ENCODE measurements around the gene RNF220.

The RNF220 gene

DNA sequence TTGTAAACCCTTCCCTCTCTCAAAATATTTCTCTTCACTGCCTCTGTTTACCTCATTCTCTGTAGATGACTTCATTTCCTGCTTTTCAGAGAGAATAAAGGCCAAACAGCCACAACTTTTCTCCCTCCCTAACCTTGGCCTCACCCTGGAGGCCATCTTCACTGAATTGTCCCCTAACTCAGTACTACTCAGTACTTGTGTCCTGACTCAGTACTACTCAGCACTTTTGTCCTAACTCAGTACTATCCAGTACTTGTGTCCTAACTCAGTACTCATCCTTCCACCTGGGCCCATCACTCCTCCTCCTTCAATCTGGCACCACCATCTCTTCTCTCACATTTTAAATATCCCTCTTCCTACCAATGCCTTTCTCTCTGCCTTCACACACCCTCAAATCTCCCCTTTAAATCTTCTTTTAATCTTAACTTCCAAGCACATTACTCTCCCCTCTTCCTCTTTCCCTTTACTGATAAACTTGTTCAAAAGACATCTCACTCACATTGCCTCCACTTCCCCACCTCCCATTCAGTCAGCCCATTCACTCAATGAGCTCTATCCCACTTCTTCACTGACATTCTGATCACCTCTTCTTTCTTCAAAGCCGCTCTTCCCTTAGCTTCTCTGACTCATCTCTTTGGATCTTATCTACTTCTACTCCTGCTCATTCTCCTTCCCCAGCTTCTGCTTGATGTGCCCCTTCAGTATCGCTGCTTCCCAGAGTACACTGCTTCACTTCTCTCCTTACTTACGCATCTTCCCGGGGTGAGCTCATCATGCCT lies 121.4 kb downstream of the RNF220 start:
- H3K9me3 Mint-ChIP-seq, result no peaks in the 10 kb centered on the region
- H3K27ac Mint-ChIP-seq, result no peak overlapping the region
- H3K27me3 Mint-ChIP-seq (ENCODE audit: low read depth), result peaks cover 4% of the 10 kb centered on the region
- no peaks in the 10 kb centered on the region for H3K36me3 Mint-ChIP-seq (ENCODE audit: low read depth)
- no peak overlapping the region for H3K4me3 Mint-ChIP-seq
- H3K4me1 Mint-ChIP-seq (ENCODE audit: low read depth), result no peaks in the 10 kb centered on the region

DNA sequence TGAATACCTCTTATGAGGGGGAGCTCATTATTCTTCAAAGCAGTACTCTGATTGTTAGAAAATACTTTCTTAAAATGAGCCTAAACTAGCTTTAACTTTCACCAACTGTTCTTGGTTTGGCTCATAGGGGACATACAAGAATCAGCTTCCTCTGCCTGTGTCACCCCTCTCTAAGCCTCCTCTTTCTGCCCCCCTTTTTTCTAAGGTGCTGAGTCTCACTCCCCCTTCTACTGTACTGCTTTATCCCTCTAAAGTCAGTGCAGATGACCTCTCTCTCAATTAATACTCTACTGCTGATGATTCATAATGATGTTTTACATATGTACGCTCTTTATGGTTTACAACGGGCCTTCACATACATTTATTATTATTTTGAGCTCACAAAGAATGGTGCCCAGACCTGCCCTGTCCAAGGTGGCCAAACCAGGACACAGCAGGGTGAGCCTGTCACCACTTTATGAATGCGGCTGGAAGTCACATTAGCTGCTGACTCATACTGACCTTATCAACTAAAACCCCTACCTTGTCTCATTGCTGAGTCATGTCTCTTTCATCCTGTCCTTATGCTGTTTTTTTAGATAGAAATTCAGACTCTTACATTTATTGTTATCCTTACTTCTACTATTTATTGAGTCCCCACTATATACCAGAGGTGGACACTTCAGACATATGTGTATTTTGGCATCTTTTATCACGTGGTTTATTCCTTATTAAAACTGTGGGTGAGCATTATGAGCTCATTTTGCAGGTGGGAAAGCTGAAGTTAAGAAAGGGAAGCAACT lies 126.9 kb downstream of the RNF220 start:
- Mint-ChIP-seq H3K4me1 (ENCODE audit: low read depth) (no peaks in the 10 kb centered on the region), H3K27me3 (ENCODE audit: low read depth) (peaks cover 11% of the 10 kb centered on the region), H3K4me3 (no peak overlapping the region), H3K27ac (no peak overlapping the region), H3K9me3 (no peaks in the 10 kb centered on the region), H3K36me3 (ENCODE audit: low read depth) (no peaks in the 10 kb centered on the region)

DNA sequence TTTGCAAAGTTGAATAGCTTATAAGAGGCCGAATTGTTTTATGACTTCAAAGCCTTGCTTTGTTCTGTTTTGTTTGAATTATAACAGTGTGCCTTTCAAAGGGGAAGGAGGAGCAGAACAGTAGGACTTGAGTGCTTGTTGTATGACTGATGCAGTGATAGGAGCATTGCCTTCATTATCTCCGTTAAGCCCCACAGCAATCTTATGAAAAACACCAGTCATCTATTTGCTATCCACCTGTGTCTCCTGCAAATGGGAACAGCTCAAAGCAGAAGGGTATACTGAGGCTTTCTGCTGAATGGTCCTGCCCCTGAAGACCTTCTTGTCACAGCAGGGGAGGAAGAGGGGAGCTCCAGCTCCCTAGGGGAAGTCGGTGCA lies 127.5 kb downstream of the RNF220 start:
- H3K4me1 Mint-ChIP-seq (ENCODE audit: low read depth), result no peaks in the 10 kb centered on the region
- no peaks in the 10 kb centered on the region for H3K9me3 Mint-ChIP-seq
- no peaks in the 10 kb centered on the region for H3K36me3 Mint-ChIP-seq (ENCODE audit: low read depth)
- peaks cover 11% of the 10 kb centered on the region for H3K27me3 Mint-ChIP-seq (ENCODE audit: low read depth)
- H3K4me3 Mint-ChIP-seq, result no peak overlapping the region
- H3K27ac Mint-ChIP-seq, result no peak overlapping the region

DNA sequence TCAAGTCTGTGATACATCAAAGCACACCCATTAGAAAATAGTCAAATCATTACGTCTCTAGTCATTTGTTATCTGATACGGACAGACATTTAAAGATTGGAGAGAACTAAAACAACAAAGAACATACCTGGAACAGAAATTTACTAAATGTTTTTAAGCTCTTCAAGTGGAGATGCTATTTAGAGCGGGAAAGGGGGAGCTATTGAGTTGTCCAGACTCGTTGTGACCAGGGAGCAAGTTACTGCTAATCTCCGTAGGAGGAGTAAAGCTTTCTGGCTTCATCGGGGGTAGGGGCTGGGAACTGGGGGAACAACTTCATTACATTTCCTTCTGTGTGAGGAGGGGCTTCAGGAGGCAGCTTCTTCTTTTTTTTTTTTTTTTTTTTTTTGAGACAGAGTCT lies 129.7 kb downstream of the RNF220 start:
- no peaks in the 10 kb centered on the region for H3K4me1 Mint-ChIP-seq (ENCODE audit: low read depth)
- peaks cover 15% of the 10 kb centered on the region for H3K27me3 Mint-ChIP-seq (ENCODE audit: low read depth)
- no peak overlapping the region for H3K27ac Mint-ChIP-seq
- H3K9me3 Mint-ChIP-seq, result no peaks in the 10 kb centered on the region
- H3K36me3 Mint-ChIP-seq (ENCODE audit: low read depth), result no peaks in the 10 kb centered on the region
- H3K4me3 Mint-ChIP-seq, result no peak overlapping the region

DNA sequence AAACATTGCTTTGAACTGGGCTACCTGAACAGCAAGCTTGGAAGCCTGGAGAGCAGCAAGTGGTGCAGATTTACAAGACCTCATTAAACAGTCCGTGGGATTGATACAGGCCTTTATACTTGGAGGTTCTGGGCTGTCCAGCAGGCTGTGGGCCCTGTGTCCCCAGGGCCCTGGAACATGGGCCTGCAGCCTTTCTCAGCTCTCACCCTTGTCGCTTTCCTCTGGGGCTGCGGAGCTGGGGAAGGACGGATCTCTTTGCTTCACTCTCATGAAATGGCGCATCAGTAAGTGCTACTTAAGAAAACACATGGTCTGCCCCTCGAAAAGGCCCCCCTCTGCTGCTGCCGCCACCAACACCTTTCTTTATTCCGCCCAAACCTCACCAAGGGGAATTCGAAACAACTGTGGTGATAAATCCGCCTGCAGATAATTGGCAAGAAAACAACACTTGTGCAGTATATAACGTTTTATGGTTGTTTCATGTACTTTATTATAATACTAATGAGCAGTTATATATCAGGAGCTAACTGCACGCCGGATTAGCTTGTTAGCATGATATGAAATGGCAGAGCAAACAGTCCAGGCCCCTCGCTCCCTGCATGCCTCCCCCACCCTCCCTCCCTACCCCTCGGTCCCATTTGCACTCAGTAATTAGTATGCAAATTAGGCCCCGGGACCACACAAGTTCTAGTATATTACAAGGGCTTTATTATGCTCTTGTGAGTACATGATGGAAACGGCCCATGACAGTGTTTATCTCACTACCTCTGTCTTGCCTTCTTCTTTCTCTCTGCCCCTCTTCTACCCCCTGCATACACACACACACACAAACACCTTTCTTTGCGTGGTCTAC lies 131.5 kb downstream of the RNF220 start:
- Mint-ChIP-seq H3K9me3 (no peaks in the 10 kb centered on the region), H3K4me1 (ENCODE audit: low read depth) (no peaks in the 10 kb centered on the region), H3K27me3 (ENCODE audit: low read depth) (peaks cover 20% of the 10 kb centered on the region), H3K4me3 (no peak overlapping the region), H3K27ac (no peak overlapping the region), H3K36me3 (ENCODE audit: low read depth) (no peaks in the 10 kb centered on the region)

DNA sequence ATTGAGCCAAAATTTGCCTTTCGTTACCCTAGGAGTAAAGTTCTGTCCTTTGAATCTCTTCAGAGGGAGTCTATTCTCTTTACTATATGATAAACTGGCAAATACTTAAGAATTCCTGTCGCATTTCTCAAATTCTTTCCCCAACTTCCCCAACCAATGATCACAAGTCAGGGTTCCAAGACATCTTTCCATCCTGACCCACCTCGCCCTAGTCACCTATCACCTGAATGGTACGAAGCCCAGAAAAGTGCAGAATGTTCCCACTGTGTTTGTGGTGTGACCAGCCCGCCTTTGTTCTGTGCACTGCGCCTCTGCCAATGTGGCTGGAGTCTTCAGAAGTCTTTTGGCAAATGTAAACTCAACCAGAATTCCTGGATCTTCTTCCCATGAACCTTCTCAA lies 132.5 kb downstream of the RNF220 start:
- no peaks in the 10 kb centered on the region for H3K4me1 Mint-ChIP-seq (ENCODE audit: low read depth)
- no peak overlapping the region for H3K27ac Mint-ChIP-seq
- H3K27me3 Mint-ChIP-seq (ENCODE audit: low read depth), result peaks cover 13% of the 10 kb centered on the region
- no peak overlapping the region for H3K4me3 Mint-ChIP-seq
- no peaks in the 10 kb centered on the region for H3K36me3 Mint-ChIP-seq (ENCODE audit: low read depth)
- no peaks in the 10 kb centered on the region for H3K9me3 Mint-ChIP-seq

DNA sequence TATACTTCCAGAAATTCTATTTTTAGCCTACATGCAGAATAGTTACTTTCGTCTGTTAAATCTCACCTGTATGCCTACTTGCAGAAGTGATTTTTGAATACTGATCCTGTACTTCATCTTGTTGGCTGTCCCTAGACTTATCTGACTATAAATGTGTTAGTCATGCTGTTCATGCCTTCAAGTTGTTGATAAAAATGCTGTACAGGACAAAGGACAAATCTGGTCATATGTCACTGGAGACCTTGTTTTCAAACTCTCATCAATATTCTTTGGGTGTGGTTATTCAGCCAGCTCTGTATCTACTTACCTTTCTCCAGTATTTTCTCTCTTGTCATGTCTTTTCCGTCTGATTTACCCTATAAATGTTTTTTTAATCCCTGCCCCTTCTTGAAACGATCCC lies 132.9 kb downstream of the RNF220 start:
- Mint-ChIP-seq H3K9me3 (no peaks in the 10 kb centered on the region), H3K4me1 (ENCODE audit: low read depth) (no peaks in the 10 kb centered on the region), H3K27me3 (ENCODE audit: low read depth) (peaks cover 13% of the 10 kb centered on the region), H3K36me3 (ENCODE audit: low read depth) (no peaks in the 10 kb centered on the region), H3K4me3 (no peak overlapping the region), H3K27ac (no peak overlapping the region)

DNA sequence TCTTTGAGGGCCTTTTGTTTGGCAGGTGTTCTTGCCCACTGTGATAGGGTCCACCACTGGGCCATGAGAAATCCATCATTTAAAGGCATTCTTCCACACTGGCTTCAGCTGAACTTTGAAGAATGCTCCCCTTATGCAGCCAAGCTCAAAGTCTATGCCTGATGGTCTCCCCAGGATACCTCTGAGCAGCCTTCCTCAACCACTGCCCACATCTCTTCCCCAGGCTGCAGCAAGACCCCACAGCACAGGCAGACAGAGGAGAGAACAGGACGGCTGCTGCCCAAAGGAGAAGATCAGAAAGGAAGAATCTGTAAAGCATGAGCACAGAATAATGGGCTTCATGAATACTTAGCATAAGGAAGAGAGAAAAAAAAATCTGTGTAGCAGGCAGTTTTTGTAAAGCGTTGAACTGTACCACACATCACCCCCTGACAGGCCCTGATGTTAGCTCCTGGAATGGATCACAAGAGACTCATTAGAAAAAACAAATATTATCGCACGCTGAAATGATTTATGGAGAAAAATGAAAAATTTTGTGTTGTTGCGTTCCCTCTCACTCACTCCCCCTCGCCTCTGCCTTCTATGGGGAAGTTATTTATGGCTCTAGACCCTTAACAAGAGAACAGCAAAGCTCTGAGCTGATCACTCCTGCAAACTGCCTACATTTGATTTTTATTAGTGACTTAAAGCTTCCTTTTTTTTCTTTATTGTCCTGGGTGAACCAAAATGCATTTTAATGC lies 135.1 kb downstream of the RNF220 start:
- H3K36me3 Mint-ChIP-seq (ENCODE audit: low read depth), result no peaks in the 10 kb centered on the region
- H3K4me3 Mint-ChIP-seq, result no peak overlapping the region
- H3K9me3 Mint-ChIP-seq, result no peaks in the 10 kb centered on the region
- peaks cover 20% of the 10 kb centered on the region for H3K27me3 Mint-ChIP-seq (ENCODE audit: low read depth)
- no peak overlapping the region for H3K27ac Mint-ChIP-seq
- H3K4me1 Mint-ChIP-seq (ENCODE audit: low read depth), result no peaks in the 10 kb centered on the region

DNA sequence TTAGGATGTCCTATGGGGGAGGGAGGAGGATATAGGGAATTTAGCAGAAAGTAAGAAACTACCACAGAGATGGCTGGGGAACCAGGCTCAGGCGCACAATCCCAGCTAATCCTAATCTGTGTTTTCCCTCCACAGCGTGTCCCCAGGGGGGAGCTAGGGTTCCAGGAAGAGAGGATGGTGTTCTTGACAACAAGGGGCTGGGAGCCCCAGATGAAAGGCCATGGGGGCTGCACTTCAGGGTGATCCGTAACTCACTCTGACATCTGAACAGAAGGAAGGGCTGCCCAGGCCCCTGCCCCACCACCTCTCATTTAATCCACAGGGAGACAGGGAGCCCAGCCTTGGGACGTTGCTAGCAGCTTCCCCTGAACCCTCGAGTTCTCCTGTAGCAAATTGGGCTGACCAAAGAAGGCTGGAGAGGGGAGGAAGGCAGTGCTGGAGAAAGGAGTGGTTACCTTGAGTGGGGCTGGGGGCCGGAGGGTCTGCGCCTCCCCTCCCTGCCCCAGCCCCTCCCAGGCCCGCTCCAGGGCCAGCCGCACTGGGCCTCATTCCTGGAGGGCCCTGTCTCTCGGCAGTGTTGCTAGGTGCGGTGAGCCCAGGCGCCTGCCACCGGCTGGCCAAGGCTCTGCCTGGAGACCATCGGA lies 137.5 kb downstream of the RNF220 start:
- Mint-ChIP-seq H3K36me3 (ENCODE audit: low read depth) (no peaks in the 10 kb centered on the region), H3K27me3 (ENCODE audit: low read depth) (peaks cover 28% of the 10 kb centered on the region), H3K9me3 (no peaks in the 10 kb centered on the region), H3K4me1 (ENCODE audit: low read depth) (no peaks in the 10 kb centered on the region), H3K4me3 (no peak overlapping the region), H3K27ac (no peak overlapping the region)

DNA sequence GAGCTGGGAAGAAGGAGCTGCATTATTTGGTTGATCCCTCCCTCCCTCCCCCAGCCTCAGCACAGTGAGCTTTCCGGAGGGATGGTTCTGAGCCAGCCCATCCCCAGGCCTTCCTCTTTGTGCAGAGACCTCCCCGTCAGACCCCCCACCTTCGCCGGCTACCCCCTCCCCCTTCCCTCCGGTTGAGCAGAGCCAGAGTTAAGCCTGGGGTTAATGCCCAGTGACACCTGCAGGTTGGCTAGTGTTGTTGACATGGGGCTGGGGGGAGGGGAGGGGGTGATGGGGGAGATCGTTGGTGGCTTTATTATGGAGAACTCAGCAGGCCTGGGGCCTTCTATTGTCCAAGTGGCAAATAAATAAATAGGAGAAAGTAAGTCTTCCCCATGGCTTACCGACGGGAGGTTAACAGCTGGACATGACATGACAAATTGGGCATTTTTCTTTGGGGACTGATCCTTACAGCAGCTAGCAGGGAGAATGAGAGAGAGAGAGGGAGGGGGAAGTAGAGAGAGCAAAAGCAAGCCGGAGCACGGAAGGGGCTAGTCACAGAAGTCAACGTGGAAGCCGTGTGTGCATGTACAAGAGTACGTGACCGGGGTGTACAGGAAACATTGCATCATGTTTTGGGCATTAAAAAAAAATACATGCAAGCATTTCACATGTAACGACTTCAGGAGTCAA lies 138.1 kb downstream of the RNF220 start:
- H3K27ac Mint-ChIP-seq, result no peak overlapping the region
- no peaks in the 10 kb centered on the region for H3K4me1 Mint-ChIP-seq (ENCODE audit: low read depth)
- no peaks in the 10 kb centered on the region for H3K9me3 Mint-ChIP-seq
- no peak overlapping the region for H3K4me3 Mint-ChIP-seq
- H3K36me3 Mint-ChIP-seq (ENCODE audit: low read depth), result no peaks in the 10 kb centered on the region
- H3K27me3 Mint-ChIP-seq (ENCODE audit: low read depth), result peaks cover 28% of the 10 kb centered on the region

DNA sequence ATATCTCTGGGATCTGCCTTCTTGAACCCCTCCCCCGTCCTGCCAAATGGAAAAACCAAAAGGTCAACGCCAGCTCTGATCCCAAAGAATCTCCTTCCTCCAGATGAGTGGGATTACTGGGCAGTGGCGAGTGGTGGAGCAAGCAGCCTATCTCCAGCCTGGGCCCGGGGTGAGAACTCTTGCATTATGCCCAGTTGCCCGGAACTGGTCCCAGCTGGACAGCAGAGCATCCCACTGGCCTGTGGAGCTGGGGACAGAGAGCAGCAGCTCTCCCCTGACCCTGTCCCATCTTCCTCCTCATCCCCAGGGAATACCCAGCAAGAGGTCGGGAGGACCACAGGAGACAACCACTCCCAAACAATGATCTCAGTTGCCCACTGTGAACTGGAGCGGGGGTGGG lies 138.7 kb downstream of the RNF220 start:
- Mint-ChIP-seq H3K9me3 (no peaks in the 10 kb centered on the region), H3K27ac (no peak overlapping the region)

DNA sequence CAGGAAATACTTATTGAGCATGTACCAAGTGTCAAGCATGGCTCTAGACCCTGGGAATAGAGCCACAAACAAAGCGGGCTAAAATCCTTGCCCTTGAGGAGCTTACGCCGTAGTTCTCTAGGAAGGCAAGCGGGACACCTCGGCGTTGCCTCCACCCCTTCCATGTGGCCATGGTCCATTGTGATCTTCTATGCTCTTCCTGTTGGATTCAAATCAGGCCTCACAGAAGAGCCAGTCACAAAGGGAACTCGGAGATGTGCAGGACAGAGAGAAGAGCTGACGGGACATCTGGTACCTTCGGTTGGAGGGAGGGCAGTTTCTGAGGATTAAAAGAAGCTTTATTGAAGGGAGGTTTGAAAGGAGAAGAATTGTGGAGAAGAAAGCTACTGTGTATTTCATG lies 139.9 kb downstream of the RNF220 start:
- no peaks in the 10 kb centered on the region for H3K36me3 Mint-ChIP-seq (ENCODE audit: low read depth)
- H3K4me1 Mint-ChIP-seq (ENCODE audit: low read depth), result no peaks in the 10 kb centered on the region
- no peak overlapping the region for H3K4me3 Mint-ChIP-seq
- H3K27me3 Mint-ChIP-seq (ENCODE audit: low read depth), result peaks cover 22% of the 10 kb centered on the region
- no peak overlapping the region for H3K27ac Mint-ChIP-seq
- H3K9me3 Mint-ChIP-seq, result no peaks in the 10 kb centered on the region

More for the DNA sequence above, 138.7 kb downstream of the RNF220 start:
- Mint-ChIP-seq H3K27me3 (ENCODE audit: low read depth) (peaks cover 28% of the 10 kb centered on the region), H3K4me3 (no peak overlapping the region), H3K4me1 (ENCODE audit: low read depth) (no peaks in the 10 kb centered on the region), H3K36me3 (ENCODE audit: low read depth) (no peaks in the 10 kb centered on the region)

DNA sequence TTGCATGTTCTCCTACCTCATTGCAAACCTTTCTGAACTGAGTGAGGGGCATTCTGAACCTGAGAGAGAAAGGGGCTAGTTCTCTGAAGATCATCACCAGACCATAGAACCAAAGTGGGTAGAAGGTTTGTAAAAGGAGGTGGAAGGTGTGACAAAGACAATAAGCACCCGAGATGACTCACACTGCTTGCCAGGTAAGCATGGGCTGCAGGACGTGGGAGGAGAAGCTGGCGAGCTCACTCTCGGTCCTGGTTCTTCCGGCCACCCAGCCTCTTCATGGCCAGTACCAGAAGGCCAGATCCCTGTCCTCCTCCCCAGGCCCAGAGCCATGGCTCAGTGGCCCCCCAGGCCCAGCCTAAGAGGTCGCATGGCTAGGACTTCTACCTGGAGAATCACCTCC lies 140.9 kb downstream of the RNF220 start:
- H3K27ac Mint-ChIP-seq, result no peak overlapping the region
- H3K36me3 Mint-ChIP-seq (ENCODE audit: low read depth), result no peaks in the 10 kb centered on the region
- no peaks in the 10 kb centered on the region for H3K4me1 Mint-ChIP-seq (ENCODE audit: low read depth)
- H3K9me3 Mint-ChIP-seq, result no peaks in the 10 kb centered on the region
- peaks cover 17% of the 10 kb centered on the region for H3K27me3 Mint-ChIP-seq (ENCODE audit: low read depth)
- H3K4me3 Mint-ChIP-seq, result no peak overlapping the region

All from T-helper 1 cell treated with Interleukin-12 subunit alpha and Interleukin-12 subunit beta and Interleukin-4 antibody, amounts not matched to agents 30 μg/mL and 1 μg/mL, for 36 hours (primary cell).